KMS-11 (cell line): ENCODE measurements around the gene RASGRF2.

Experiments
- H2AFZ ChIP-seq: fragments of 200-600 bp; sonication (generic); 2 replicates; pipeline ENCODE4 v1.6.1; 2016; ENCODE audit warnings: antibody characterized with exemption, mixed run types, low read depth
- H3K27ac ChIP-seq: fragments of 200-600 bp; sonication (generic); 2 replicates; pipeline ENCODE4 v1.6.1; 2016; ENCODE audit warnings: mild to moderate bottlenecking, mixed run types
- H3K27me3 ChIP-seq: fragments of 200-600 bp; sonication (generic); 2 replicates; pipeline ENCODE4 v1.6.1; 2017; ENCODE audit warnings: mild to moderate bottlenecking, low read depth, mixed run types, moderate library complexity; ENCODE audit not compliant: insufficient read depth
- H3K36me3 ChIP-seq: fragments of 200-600 bp; sonication (generic); 2 replicates; pipeline ENCODE4 v1.6.1; 2017; ENCODE audit warnings: mild to moderate bottlenecking, mixed run types; ENCODE audit not compliant: insufficient read depth
- H3K4me1 ChIP-seq: fragments of 200-600 bp; sonication (generic); 2 replicates; pipeline ENCODE4 v1.6.1; 2016; ENCODE audit warnings: mild to moderate bottlenecking, low read depth, mixed run types; ENCODE audit not compliant: poor library complexity, severe bottlenecking
- H3K4me2 ChIP-seq: fragments of 200-600 bp; sonication (generic); 2 replicates; pipeline ENCODE4 v1.7.0; 2016; ENCODE audit warnings: mild to moderate bottlenecking, mixed run types
- H3K4me3 ChIP-seq: fragments of 200-600 bp; sonication (generic); IDR thresholded peaks from 2 replicates; pipeline ENCODE4 v1.6.1; 2017; ENCODE audit warnings: low read depth, low read length, mixed read lengths; ENCODE audit not compliant: insufficient read depth
- H3K79me2 ChIP-seq: fragments of 200-600 bp; sonication (generic); 2 replicates; pipeline ENCODE4 v1.6.1; 2016; ENCODE audit warnings: low read depth, mixed run types; ENCODE audit not compliant: insufficient read depth
- H3K9ac ChIP-seq: fragments of 200-600 bp; sonication (generic); 2 replicates; pipeline ENCODE4 v1.6.1; 2016; ENCODE audit warnings: mild to moderate bottlenecking, mixed run types
- H4K20me1 ChIP-seq: fragments of 200-600 bp; sonication (generic); 2 replicates; pipeline ENCODE4 v1.6.1; 2016; ENCODE audit warnings: mild to moderate bottlenecking, mixed run types; ENCODE audit not compliant: insufficient read depth
- CTCF ChIP-seq: fragments of 200-600 bp; sonication (generic); conservative IDR thresholded peaks from 2 replicates; pipeline ENCODE4 v1.6.1; 2017; ENCODE audit warnings: low read depth, mild to moderate bottlenecking, antibody characterized with exemption, low read length, moderate library complexity, mixed read lengths

Gene RASGRF2

GRCh38 chr5:81081461-81081835, 121.3 kb downstream of the RASGRF2 start:
- Histone ChIP-seq H3K4me2 (no peak overlapping the region), H3K27me3 (no peaks in the 10 kb centered on the region)
- TF ChIP-seq CTCF, result no peak

GRCh38 chr5:81086881-81087281, 126.7 kb downstream of the RASGRF2 start:
- Histone ChIP-seq H3K79me2 (no peaks in the 10 kb centered on the region), H3K4me3 (no peak overlapping the region)
- TF ChIP-seq CTCF, result no peak

More at GRCh38 chr5:81081461-81081835, 121.3 kb downstream of the RASGRF2 start:
- Histone ChIP-seq H3K27ac (no peak overlapping the region), H3K79me2 (no peaks in the 10 kb centered on the region), H4K20me1 (no peaks in the 10 kb centered on the region), H2AFZ (no peak overlapping the region), H3K4me1 (no peaks in the 10 kb centered on the region), H3K4me3 (no peak overlapping the region), H3K36me3 (no peaks in the 10 kb centered on the region), H3K9ac (no peak overlapping the region)

GRCh38 chr5:81091199-81091598, 131.0 kb downstream of the RASGRF2 start:
- Histone ChIP-seq H2AFZ (no peak overlapping the region), H3K4me1 (no peaks in the 10 kb centered on the region), H3K27ac (no peak overlapping the region), H3K27me3 (no peaks in the 10 kb centered on the region), H3K9ac (no peak overlapping the region), H4K20me1 (no peaks in the 10 kb centered on the region), H3K36me3 (no peaks in the 10 kb centered on the region), H3K4me2 (no peak overlapping the region), H3K4me3 (no peak overlapping the region), H3K79me2 (no peaks in the 10 kb centered on the region)
- TF ChIP-seq CTCF, result no peak

More at GRCh38 chr5:81086881-81087281, 126.7 kb downstream of the RASGRF2 start:
- Histone ChIP-seq H3K27me3 (no peaks in the 10 kb centered on the region), H3K27ac (no peak overlapping the region), H3K36me3 (no peaks in the 10 kb centered on the region), H3K4me2 (no peak overlapping the region), H2AFZ (no peak overlapping the region), H3K4me1 (no peaks in the 10 kb centered on the region), H3K9ac (no peak overlapping the region), H4K20me1 (no peaks in the 10 kb centered on the region)

- H3K79me2 ChIP-seq, result no peaks in the 10 kb centered on the region
- H3K4me3 ChIP-seq, result no peak overlapping the region
- no peak overlapping the region for H3K9ac ChIP-seq
- H3K4me1 ChIP-seq, result no peaks in the 10 kb centered on the region
- H3K4me2 ChIP-seq, result no peak overlapping the region
- no peaks in the 10 kb centered on the region for H3K27me3 ChIP-seq
- H2AFZ ChIP-seq, result no peak overlapping the region
- H3K27ac ChIP-seq, result no peak overlapping the region
- no peaks in the 10 kb centered on the region for H3K36me3 ChIP-seq
- no peaks in the 10 kb centered on the region for H4K20me1 ChIP-seq
- no peak for TF ChIP-seq CTCF
Measured at GRCh38 chr5:81093536-81094196, 133.5 kb downstream of the RASGRF2 start.
